ENCODE results near the gene SOX8.

Gene SOX8

GRCh38 chr16:1007284-1007850 lies 25.8 kb downstream of the SOX8 start:
- TF ChIP-seq CTCF (IDR thresholded peaks at IDR 0.05; ENCODE audit: low read depth, low read length): no peak
- no peak overlapping the region for H3K4me3 ChIP-seq (ENCODE audit: low read depth, low read length)

- H3K4me3 ChIP-seq (ENCODE audit: low read depth, low read length): no peak overlapping the region
- no peak for TF ChIP-seq CTCF (IDR thresholded peaks at IDR 0.05; ENCODE audit: low read depth, low read length)
These were observed 26.5 kb downstream of the SOX8 start for GRCh38 chr16:1008085-1008484.

- H3K4me3 ChIP-seq (ENCODE audit: low read depth, low read length): no peak overlapping the region
- no peak for TF ChIP-seq CTCF (IDR thresholded peaks at IDR 0.05; ENCODE audit: low read depth, low read length)
These were observed 28.0 kb downstream of the SOX8 start for GRCh38 chr16:1009358-1010150.

GRCh38 chr16:1010251-1010650 lies 28.7 kb downstream of the SOX8 start:
- no peak overlapping the region for H3K4me3 ChIP-seq (ENCODE audit: low read depth, low read length)

GRCh38 chr16:1010815-1011214 lies 29.2 kb downstream of the SOX8 start:
- no peak overlapping the region for H3K4me3 ChIP-seq (ENCODE audit: low read depth, low read length)
- TF ChIP-seq CTCF (IDR thresholded peaks at IDR 0.05; ENCODE audit: low read depth, low read length): no peak

More at GRCh38 chr16:1010251-1010650, 28.7 kb downstream of the SOX8 start:
- TF ChIP-seq CTCF (IDR thresholded peaks at IDR 0.05; ENCODE audit: low read depth, low read length): no peak

- TF ChIP-seq CTCF (IDR thresholded peaks at IDR 0.05; ENCODE audit: low read depth, low read length): no peak
- no peak overlapping the region for H3K4me3 ChIP-seq (ENCODE audit: low read depth, low read length)
These were observed 29.9 kb downstream of the SOX8 start for GRCh38 chr16:1011316-1012082.

- H3K4me3 ChIP-seq (ENCODE audit: low read depth, low read length): no peak overlapping the region
These were observed 30.6 kb downstream of the SOX8 start for GRCh38 chr16:1012135-1012534.

More at GRCh38 chr16:1012135-1012534, 30.6 kb downstream of the SOX8 start:
- no peak for TF ChIP-seq CTCF (IDR thresholded peaks at IDR 0.05; ENCODE audit: low read depth, low read length)

Data from WI38 (cell line).